Vagina (tissue), 2 donors: ENCODE results near the gene EVA1A.

Source experiments
- CTCF ChIP-seq, 3 experiments: fragments of 450-650 bp in 2 of 3; fragments of 200-600 bp in 1 of 3; sonication (generic) in 1 of 3; IDR thresholded peaks; one replicate each; pipeline ENCODE4 v1.5.1; 2017 to 2019; ENCODE audit warnings: antibody characterized with exemption in 3 of 3, mild to moderate bottlenecking in 2 of 3, moderate library complexity in 2 of 3
- POLR2A ChIP-seq, 2 donors: fragments of 450-650 bp; IDR thresholded peaks; one replicate each; pipeline ENCODE4 v1.6.1; 2017; ENCODE audit warnings: antibody characterized with exemption in 2 of 2, mild to moderate bottlenecking in 2 of 2, moderate library complexity in 2 of 2
- POLR2AphosphoS5 ChIP-seq, 2 donors: sonication (generic); formaldehyde crosslinking; IDR thresholded peaks; one replicate each; pipeline ENCODE4 v1.9.0; 2017; ENCODE audit warnings: antibody characterized with exemption in 2 of 2, mild to moderate bottlenecking in 2 of 2, low read depth in 1 of 2; ENCODE audit not compliant: insufficient read depth in 1 of 2

GRCh38 chr2:75574106-75574505, 13.4 kb upstream of the EVA1A start:
- TF ChIP-seq CTCF (IDR thresholded peaks at IDR 0.05), result no peak
- TF ChIP-seq POLR2AphosphoS5 (IDR thresholded peaks at IDR 0.05; ENCODE audit: insufficient read depth in 1 of 2, low read depth in 1 of 2), result no peak
- TF ChIP-seq POLR2A (IDR thresholded peaks at IDR 0.05), result no peak
